ENCODE measurements around the gene TCF7.

- TF ChIP-seq CTCF (IDR thresholded peaks at IDR 0.05; ENCODE audit: insufficient read depth, low read length, poor library complexity, severe bottlenecking) (no peak), EZH2phosphoT487 (conservative IDR thresholded peaks at IDR 0.05; ENCODE audit: low read length) (no peak)
Measured at GRCh38 chr5:134082264-134082992, 32.1 kb upstream of the TCF7 start.

Measured in SU-DHL-6 (cell line).